BLaER1 (cell line): ENCODE data around the gene RAPGEF4.

Experiments used
- H3K27ac ChIP-seq: shearing (Covaris generic); formaldehyde crosslinking; 2 replicates; pipeline ENCODE4 v1.8.1; 2022
- H3K27me3 ChIP-seq: shearing (Covaris generic); formaldehyde crosslinking; 2 replicates; pipeline ENCODE4 v1.8.1; 2022
- H3K36me3 ChIP-seq: shearing (Covaris generic); formaldehyde crosslinking; 2 replicates; pipeline ENCODE4 v1.8.1; 2022
- H3K4me1 ChIP-seq: shearing (Covaris generic); formaldehyde crosslinking; 2 replicates; pipeline ENCODE4 v1.8.1; 2022
- H3K4me2 ChIP-seq: shearing (Covaris generic); formaldehyde crosslinking; 2 replicates; pipeline ENCODE4 v1.8.1; 2022
- H3K4me3 ChIP-seq: shearing (Covaris generic); formaldehyde crosslinking; 2 replicates; pipeline ENCODE4 v1.8.1; 2022
- H3K9ac ChIP-seq: shearing (Covaris generic); formaldehyde crosslinking; 2 replicates; pipeline ENCODE4 v1.8.1; 2022
- H3K9me3 ChIP-seq: shearing (Covaris generic); formaldehyde crosslinking; 2 replicates; pipeline ENCODE4 v1.8.1; 2022
- H4K20me1 ChIP-seq: shearing (Covaris generic); formaldehyde crosslinking; 2 replicates; pipeline ENCODE4 v1.8.1; 2022
- Cebpa-rat ChIP-seq: shearing (Covaris generic); IDR thresholded peaks from 2 replicates; pipeline ENCODE4 v1.8.1; 2022

The RAPGEF4 gene

GRCh38 chr2:173048897-173049661 lies 313.4 kb downstream of the RAPGEF4 start:
- Histone ChIP-seq H3K4me3 (no peak overlapping the region), H3K4me1 (no peaks in the 10 kb centered on the region), H3K9me3 (no peaks in the 10 kb centered on the region), H3K27ac (no peak overlapping the region), H3K36me3 (no peaks in the 10 kb centered on the region), H4K20me1 (no peaks in the 10 kb centered on the region), H3K27me3 (no peaks in the 10 kb centered on the region), H3K4me2 (no peak overlapping the region), H3K9ac (no peak overlapping the region)
- TF ChIP-seq Cebpa-rat = no peak

GRCh38 chr2:173049831-173050230 lies 314.2 kb downstream of the RAPGEF4 start:
- no peak overlapping the region for H3K27ac ChIP-seq

GRCh38 chr2:173050684-173051083 lies 315.0 kb downstream of the RAPGEF4 start:
- Histone ChIP-seq H3K9ac (no peak overlapping the region), H3K36me3 (no peaks in the 10 kb centered on the region), H3K4me2 (no peak overlapping the region), H3K4me3 (no peak overlapping the region), H3K27ac (no peak overlapping the region), H3K4me1 (no peaks in the 10 kb centered on the region), H3K27me3 (no peaks in the 10 kb centered on the region), H4K20me1 (no peaks in the 10 kb centered on the region), H3K9me3 (no peaks in the 10 kb centered on the region)
- no peak for TF ChIP-seq Cebpa-rat

More at GRCh38 chr2:173049831-173050230, 314.2 kb downstream of the RAPGEF4 start:
- Histone ChIP-seq H4K20me1 (no peaks in the 10 kb centered on the region), H3K9me3 (no peaks in the 10 kb centered on the region), H3K27me3 (no peaks in the 10 kb centered on the region), H3K4me3 (no peak overlapping the region), H3K4me2 (no peak overlapping the region), H3K9ac (no peak overlapping the region), H3K36me3 (no peaks in the 10 kb centered on the region), H3K4me1 (no peaks in the 10 kb centered on the region)
- no peak for TF ChIP-seq Cebpa-rat

- Histone ChIP-seq H3K9ac (no peak overlapping the region), H4K20me1 (no peaks in the 10 kb centered on the region), H3K36me3 (no peaks in the 10 kb centered on the region), H3K4me2 (no peak overlapping the region), H3K27ac (no peak overlapping the region), H3K4me1 (no peaks in the 10 kb centered on the region), H3K4me3 (no peak overlapping the region), H3K9me3 (no peaks in the 10 kb centered on the region), H3K27me3 (no peaks in the 10 kb centered on the region)
- no peak for TF ChIP-seq Cebpa-rat
These were observed 316.0 kb downstream of the RAPGEF4 start for GRCh38 chr2:173051463-173052215.

- no peaks in the 10 kb centered on the region for H3K9me3 ChIP-seq
- no peak overlapping the region for H3K4me2 ChIP-seq
- no peaks in the 10 kb centered on the region for H4K20me1 ChIP-seq
- no peak overlapping the region for H3K4me3 ChIP-seq
- no peak overlapping the region for H3K27ac ChIP-seq
- no peaks in the 10 kb centered on the region for H3K36me3 ChIP-seq
- no peak overlapping the region for H3K9ac ChIP-seq
- TF ChIP-seq Cebpa-rat = no peak
- no peaks in the 10 kb centered on the region for H3K4me1 ChIP-seq
- no peaks in the 10 kb centered on the region for H3K27me3 ChIP-seq
These were observed 317.5 kb downstream of the RAPGEF4 start for GRCh38 chr2:173053043-173053699.

GRCh38 chr2:173054466-173054865 lies 318.8 kb downstream of the RAPGEF4 start:
- H3K27ac ChIP-seq = no peak overlapping the region
- no peak overlapping the region for H3K4me2 ChIP-seq

GRCh38 chr2:173056705-173057364 lies 321.2 kb downstream of the RAPGEF4 start:
- no peaks in the 10 kb centered on the region for H4K20me1 ChIP-seq

More at GRCh38 chr2:173054466-173054865, 318.8 kb downstream of the RAPGEF4 start:
- no peak for TF ChIP-seq Cebpa-rat
- Histone ChIP-seq H3K27me3 (no peaks in the 10 kb centered on the region), H3K4me1 (no peaks in the 10 kb centered on the region; the same call in 1 of the 2 replicates), H3K4me3 (no peak overlapping the region), H3K36me3 (no peaks in the 10 kb centered on the region), H3K9me3 (no peaks in the 10 kb centered on the region), H3K9ac (no peak overlapping the region), H4K20me1 (no peaks in the 10 kb centered on the region)

GRCh38 chr2:173058097-173058496 lies 322.5 kb downstream of the RAPGEF4 start:
- H3K4me2 ChIP-seq = no peak overlapping the region
- H3K36me3 ChIP-seq = no peaks in the 10 kb centered on the region
- H3K27me3 ChIP-seq = no peaks in the 10 kb centered on the region
- H4K20me1 ChIP-seq = no peaks in the 10 kb centered on the region
- no peak overlapping the region for H3K9ac ChIP-seq
- no peak overlapping the region for H3K27ac ChIP-seq
- no peaks in the 10 kb centered on the region for H3K9me3 ChIP-seq
- no peak for TF ChIP-seq Cebpa-rat
- H3K4me1 ChIP-seq = no peaks in the 10 kb centered on the region; the same call in 1 of the 2 replicates
- no peak overlapping the region for H3K4me3 ChIP-seq

More at GRCh38 chr2:173056705-173057364, 321.2 kb downstream of the RAPGEF4 start:
- Histone ChIP-seq H3K9me3 (no peaks in the 10 kb centered on the region), H3K4me1 (no peaks in the 10 kb centered on the region; the same call in 1 of the 2 replicates), H3K4me2 (no peak overlapping the region), H3K9ac (no peak overlapping the region), H3K36me3 (no peaks in the 10 kb centered on the region), H3K27me3 (no peaks in the 10 kb centered on the region), H3K4me3 (no peak overlapping the region), H3K27ac (no peak overlapping the region)
- TF ChIP-seq Cebpa-rat = no peak

- H3K9ac ChIP-seq = no peak overlapping the region
- TF ChIP-seq Cebpa-rat = no peak
- H3K4me1 ChIP-seq = no peaks in the 10 kb centered on the region; the same call in 1 of the 2 replicates
- H3K36me3 ChIP-seq = no peaks in the 10 kb centered on the region
- H3K27me3 ChIP-seq = no peaks in the 10 kb centered on the region
- no peaks in the 10 kb centered on the region for H3K9me3 ChIP-seq
- no peak overlapping the region for H3K27ac ChIP-seq
- H4K20me1 ChIP-seq = no peaks in the 10 kb centered on the region
- H3K4me3 ChIP-seq = no peak overlapping the region
- H3K4me2 ChIP-seq = no peak overlapping the region
These were observed 323.0 kb downstream of the RAPGEF4 start for GRCh38 chr2:173058673-173059072.
